Panc1 (cell line): ENCODE results near the gene NMRK1.

Source experiments
- CTCF ChIP-seq: fragments of 450-650 bp; IDR thresholded peaks from 2 replicates; pipeline ENCODE4 v1.5.1; 2017; ENCODE audit warnings: mild to moderate bottlenecking
- POLR2AphosphoS5 ChIP-seq: IDR thresholded peaks from 2 replicates; pipeline ENCODE4 v1.6.1; 2012; ENCODE audit warnings: mild to moderate bottlenecking, low read depth, low read length, moderate library complexity
- REST ChIP-seq, 2 experiments: IDR thresholded peaks; 2 replicates each; pipeline ENCODE4 v1.6.1; 2011 to 2012; ENCODE audit warnings: low read depth in 2 of 2, control low read depth in 1 of 2, low read length in 1 of 2, mild to moderate bottlenecking in 1 of 2, moderate library complexity in 1 of 2; ENCODE audit not compliant: insufficient read depth in 1 of 2
- TCF7L2 ChIP-seq: IDR thresholded peaks from 2 replicates; pipeline ENCODE4 v1.6.1; 2011; ENCODE audit warnings: mild to moderate bottlenecking, low read depth, low read length, inconsistent platforms

GRCh38 chr9:75104607-75105006 is 16.7 kb upstream of the NMRK1 start:
- TF ChIP-seq CTCF (no peak), POLR2AphosphoS5 (no peak), TCF7L2 (no peak), REST (IDR thresholded peaks at IDR 0.05; ENCODE audit: insufficient read depth in 1 of 2, low read depth in 2 of 2, low read length in 1 of 2) (no peak)
